Ishikawa (cell line): ENCODE results near the gene CXCL6.

ENCODE experiments used
- CREB1 ChIP-seq: IDR thresholded peaks from 2 replicates; pipeline ENCODE4 v1.6.1; 2012; ENCODE audit warnings: low read depth
- EP300 ChIP-seq: IDR thresholded peaks from 2 replicates; pipeline ENCODE4 v1.6.1; 2012; ENCODE audit warnings: borderline replicate concordance
- TF ChIP-seq, protein P1 (sequence below): IDR thresholded peaks from 2 replicates; pipeline ENCODE4 v1.6.1; 2012
- TF ChIP-seq, protein P2 (sequence below): IDR thresholded peaks from 2 replicates; pipeline ENCODE4 v1.6.1; 2012

DNA sequence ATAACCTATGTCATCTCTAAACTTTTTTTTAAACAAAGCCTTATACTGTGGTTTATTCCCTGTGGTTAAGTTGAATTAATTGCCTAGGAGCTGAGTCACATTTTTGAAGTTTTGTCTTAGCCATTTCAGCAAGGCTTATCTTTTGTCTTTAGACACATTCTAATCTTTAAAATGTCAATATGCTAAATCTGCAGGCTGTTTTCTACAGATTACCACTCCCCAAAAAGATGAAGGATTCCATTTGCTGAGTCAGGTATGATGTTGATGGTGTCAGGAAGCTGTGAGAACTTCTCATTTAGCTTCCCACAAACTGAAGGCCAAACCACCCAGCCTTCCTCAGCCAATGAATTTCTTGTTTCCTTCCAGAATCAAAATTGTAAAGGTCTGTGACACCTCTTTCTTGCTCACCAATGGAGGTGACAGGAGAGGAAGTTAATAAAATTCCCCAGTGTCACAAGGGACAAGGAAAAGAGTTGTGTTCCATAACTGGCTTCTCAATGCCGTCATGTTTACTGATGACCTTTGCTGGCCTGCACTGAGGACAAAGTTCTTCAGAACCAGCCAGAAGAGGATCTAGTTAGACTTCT, 3.7 kb upstream of the CXCL6 start:
- TF ChIP-seq, protein P1, sequence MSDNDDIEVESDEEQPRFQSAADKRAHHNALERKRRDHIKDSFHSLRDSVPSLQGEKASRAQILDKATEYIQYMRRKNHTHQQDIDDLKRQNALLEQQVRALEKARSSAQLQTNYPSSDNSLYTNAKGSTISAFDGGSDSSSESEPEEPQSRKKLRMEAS = no peak
- TF ChIP-seq, protein P2, sequence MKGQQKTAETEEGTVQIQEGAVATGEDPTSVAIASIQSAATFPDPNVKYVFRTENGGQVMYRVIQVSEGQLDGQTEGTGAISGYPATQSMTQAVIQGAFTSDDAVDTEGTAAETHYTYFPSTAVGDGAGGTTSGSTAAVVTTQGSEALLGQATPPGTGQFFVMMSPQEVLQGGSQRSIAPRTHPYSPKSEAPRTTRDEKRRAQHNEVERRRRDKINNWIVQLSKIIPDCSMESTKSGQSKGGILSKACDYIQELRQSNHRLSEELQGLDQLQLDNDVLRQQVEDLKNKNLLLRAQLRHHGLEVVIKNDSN = no peak
- TF ChIP-seq EP300 (no peak), CREB1 (no peak)
